Lung (tissue), 12 donors: ENCODE results near the gene MYZAP. TPM values are rescaled to one million over a fixed set of nuclear protein-coding genes. Genes with fewer than 3 reads are reported as not detected.

Experiments used
- ATAC-seq: fragments of 200-7000 bp; cut with Tn5 transposase; one replicate; pipeline ENCODE4 v1.9.1; 2020; ENCODE audit warnings: moderate number of reproducible peaks; ENCODE audit not compliant: insufficient read depth, low FRiP score
- DNase-seq, 3 donors: peaks; one replicate each; pipeline ENCODE4 v3.0.0-alpha.2; 2013 to 2017
- H3K27ac ChIP-seq, 2 donors: one replicate each; pipeline ENCODE4 v1.5.1; 2013; ENCODE audit warnings: mild to moderate bottlenecking in 2 of 2, moderate library complexity in 2 of 2, control low read depth in 1 of 2, inconsistent platforms in 1 of 2, low read depth in 1 of 2, low read length in 1 of 2
- H3K27me3 ChIP-seq, 3 donors: one replicate each; pipeline ENCODE4 v1.5.1; 2013; ENCODE audit warnings: low read length in 2 of 3; ENCODE audit not compliant: control insufficient read depth in 3 of 3, insufficient read depth in 3 of 3
- H3K36me3 ChIP-seq, 4 donors: one replicate each; pipeline ENCODE4 v1.5.1; 2013; ENCODE audit warnings: low read length in 4 of 4, mild to moderate bottlenecking in 1 of 4, moderate library complexity in 1 of 4; ENCODE audit not compliant: control insufficient read depth in 4 of 4, insufficient read depth in 4 of 4
- H3K4me1 ChIP-seq, 5 donors: one replicate each; pipeline ENCODE4 v1.5.1; 2013; ENCODE audit warnings: low read length in 5 of 5, mild to moderate bottlenecking in 2 of 5, moderate library complexity in 1 of 5; ENCODE audit not compliant: control insufficient read depth in 5 of 5, insufficient read depth in 5 of 5
- H3K4me3 ChIP-seq: one replicate; pipeline ENCODE4 v1.5.1; 2013; ENCODE audit warnings: mild to moderate bottlenecking, control low read depth, moderate library complexity
- H3K9ac ChIP-seq, 2 donors: one replicate each; pipeline ENCODE4 v1.5.1; 2013; ENCODE audit warnings: low read length in 2 of 2, control low read depth in 1 of 2; ENCODE audit not compliant: insufficient read depth in 1 of 2
- H3K9me3 ChIP-seq, 4 donors: one replicate each; pipeline ENCODE4 v1.5.1; 2013; ENCODE audit warnings: low read length in 3 of 4, mild to moderate bottlenecking in 1 of 4, moderate library complexity in 1 of 4; ENCODE audit not compliant: control insufficient read depth in 4 of 4, insufficient read depth in 3 of 4
- CTCF ChIP-seq: IDR thresholded peaks from 2 replicates; pipeline ENCODE4 v1.5.1; 2012; ENCODE audit warnings: mild to moderate bottlenecking; ENCODE audit errors: control extremely low read depth, extremely low read depth
- WGBS, 2 donors: extraction: QIAGEN DNeasy Blood & Tissue Kit; methylation state at CpG; one replicate each; pipeline ENCODE4 v1.1.7; 2013; 5-methylcytosine and 5-hydroxymethylcytosine counted together
- polyA plus RNA-seq, 2 donors: library from polyadenylated mRNA; stranded (reverse); fragments of 200-250 nt; gene quantifications; one replicate each; pipeline ENCODE4 v1.2.1, GENCODE V29; 2013
- total RNA-seq, 2 donors: library from RNA; depleted of rRNA in 1 of 2; stranded (reverse); fragments of >200 nt in 1 of 2; gene quantifications; one replicate each; pipeline ENCODE4 v1.2.1, GENCODE V29; 2014 to 2021
- donor health status: control.
- donor health status: control.
- donor health status: Bipolar disorder and iron deficiency.
- donor health status: healthy.
- donor health status: DM: yes; HTN: yes; CAD: no.

Gene MYZAP
- total and polyA plus RNA-seq, 4 donors = 6.9 to 36.9 (median 11.6) TPM

- TF ChIP-seq CTCF = no peak
- ATAC-seq (no peak), DNase-seq (no peak)
- H3K36me3 ChIP-seq = no peaks in the 10 kb centered on the region
- no peak overlapping the region for H3K4me3 ChIP-seq
- H3K4me1 ChIP-seq = peaks cover 0 to 15% (median 0%) of the 10 kb centered on the region in 5 donors
- H3K27me3 ChIP-seq = no peaks in the 10 kb centered on the region
- WGBS, 2 donors = 24 to 27% methylated on average over 2 of the region's 2 CpGs
- H3K9ac ChIP-seq = no peak overlapping the region
- no peak overlapping the region for H3K27ac ChIP-seq
- no peaks in the 10 kb centered on the region for H3K9me3 ChIP-seq
These were observed 111.7 kb downstream of the MYZAP start for GRCh38 chr15:57703387-57703786.

GRCh38 chr15:57704441-57704840 lies 112.7 kb downstream of the MYZAP start:
- 88 to 94% methylated on average over 3 of the region's 3 CpGs for WGBS, 2 donors
- no peak overlapping the region for H3K9ac ChIP-seq
- no peaks in the 10 kb centered on the region for H3K9me3 ChIP-seq
- H3K4me3 ChIP-seq = no peak overlapping the region
- H3K27ac ChIP-seq = no peak overlapping the region
- H3K4me1 ChIP-seq = peaks cover 0 to 16% (median 5%) of the 10 kb centered on the region in 5 donors
- DNase-seq (no peak), ATAC-seq (no peak)
- H3K27me3 ChIP-seq = no peaks in the 10 kb centered on the region
- peaks cover 0 to 6% (median 4%) of the 10 kb centered on the region in 4 donors for H3K36me3 ChIP-seq
- TF ChIP-seq CTCF = no peak

- Histone ChIP-seq H3K4me1 (peaks cover 0 to 21% (median 8%) of the 10 kb centered on the region in 5 donors), H3K36me3 (peaks cover 2 to 15% (median 11%) of the 10 kb centered on the region in 4 donors), H3K9ac (peak overlapping the region; percentile 59 to 86), H3K4me3 (no peak overlapping the region), H3K27ac (peak overlapping the region; percentile 80 to 86), H3K9me3 (no peaks in the 10 kb centered on the region), H3K27me3 (no peaks in the 10 kb centered on the region)
- peak in 2 of 3 donors; percentile 21 to 46 for DNase-seq
- TF ChIP-seq CTCF = no peak
- no peak for ATAC-seq
- 79 to 82% methylated on average over 12 of the region's 12 CpGs for WGBS, 2 donors
These were observed 114.2 kb downstream of the MYZAP start for GRCh38 chr15:57705746-57706404.
